Stimulated activated CD4-positive, alpha-beta T cell treated with anti-CD3 and anti-CD28 coated beads, Interleukin-15, amount 100 ng/mL, for 24 hours (primary cell): ENCODE results near the gene DPF3.

Experiments
- DNase-seq: peaks from one replicate; pipeline ENCODE4 v3.0.0-alpha.2; 2020

Gene DPF3

GRCh38 chr14:72673179-72673578 lies 220.7 kb downstream of the DPF3 start:
- no peak for DNase-seq

GRCh38 chr14:72666610-72667009 lies 227.3 kb downstream of the DPF3 start:
- DNase-seq = no peak

GRCh38 chr14:72665259-72665658 lies 228.6 kb downstream of the DPF3 start:
- DNase-seq = no peak

- no peak for DNase-seq
Measured at GRCh38 chr14:72664651-72665050, 229.2 kb downstream of the DPF3 start.

GRCh38 chr14:72663956-72664650 lies 229.8 kb downstream of the DPF3 start:
- no peak for DNase-seq

GRCh38 chr14:72663076-72663487 lies 230.8 kb downstream of the DPF3 start:
- no peak for DNase-seq

- DNase-seq = no peak
Measured at GRCh38 chr14:72662214-72662613, 231.7 kb downstream of the DPF3 start.

GRCh38 chr14:72657214-72657921 lies 236.5 kb downstream of the DPF3 start:
- no peak for DNase-seq

GRCh38 chr14:72653026-72653425 lies 240.9 kb downstream of the DPF3 start:
- DNase-seq = no peak

GRCh38 chr14:72652179-72652578 lies 241.7 kb downstream of the DPF3 start:
- no peak for DNase-seq

- no peak for DNase-seq
Measured at GRCh38 chr14:72651714-72652113, 242.2 kb downstream of the DPF3 start.

- DNase-seq = no peak
Measured at GRCh38 chr14:72651081-72651480, 242.8 kb downstream of the DPF3 start.

- DNase-seq = no peak
Measured at GRCh38 chr14:72649603-72650227, 244.2 kb downstream of the DPF3 start.

- DNase-seq = no peak
Measured at GRCh38 chr14:72647782-72648181, 246.1 kb downstream of the DPF3 start.

- no peak for DNase-seq
Measured at GRCh38 chr14:72646861-72647528, 246.9 kb downstream of the DPF3 start.

- DNase-seq = no peak
Measured at GRCh38 chr14:72645706-72646105, 248.2 kb downstream of the DPF3 start.

GRCh38 chr14:72644758-72645489 lies 249.0 kb downstream of the DPF3 start:
- DNase-seq = no peak

GRCh38 chr14:72644038-72644437 lies 249.9 kb downstream of the DPF3 start:
- DNase-seq = no peak

GRCh38 chr14:72643317-72643801 lies 250.5 kb downstream of the DPF3 start:
- DNase-seq = no peak

- DNase-seq = no peak
Measured at GRCh38 chr14:72640911-72641485, 252.9 kb downstream of the DPF3 start.

- DNase-seq = no peak
Measured at GRCh38 chr14:72638021-72638420, 255.9 kb downstream of the DPF3 start.

- no peak for DNase-seq
Measured at GRCh38 chr14:72636871-72637270, 257.0 kb downstream of the DPF3 start.
